Heart left ventricle (tissue), 13 donors: ENCODE data around the gene TIAM2.

Source experiments
- POLR2A ChIP-seq, 2 donors: fragments of 450-650 bp; IDR thresholded peaks; one replicate each; pipeline ENCODE4 v1.6.1; 2017; ENCODE audit warnings: antibody characterized with exemption in 2 of 2, mild to moderate bottlenecking in 2 of 2, moderate library complexity in 2 of 2
- TF ChIP-seq, protein P1 (sequence below), 12 donors: fragments of 200-600 bp; sonication (generic) in 4 of 12; IDR thresholded peaks; one replicate each; pipeline versions ENCODE4 v1.5.0 to v1.8.0; 2018 to 2022; ENCODE audit warnings: antibody characterized with exemption in 12 of 12, mild to moderate bottlenecking in 5 of 12
- donor health status: ischemic (EF 13 %, LVEDD 7.1; RV severe dilation, severe dysfunction).
- donor health status: DM: no; HTN: yes; CAD: no.
- donor health status: DM: no; HTN: no; CAD: no.
- donor health status: ischemic (EF 25% LVEDD 6.9; RV normal size, moderate dysfunction).
- donor health status: ischemic (EF 25% LVEDD 5.7; RV mildly dilated, moderate dysfunction).
- donor health status: ischemic (EF 35%, LVEDD 5.7; RV mildly dilated, moderate dysfunction).
- donor health status: nonischemic (EF 11% LVEDD 7.7; RV severe dilation, severe dysfunction).
- donor health status: DM: yes; HTN: yes; CAD: no.
- donor health status: PGD.
- donor health status: ischemic (EF 29% LVEDD 5.4; RV normal size, mild dysfunction).
- donor health status: nonischemic (EF 23%, LVEDD 6.1; RV moderate dilation, normal function).

DNA sequence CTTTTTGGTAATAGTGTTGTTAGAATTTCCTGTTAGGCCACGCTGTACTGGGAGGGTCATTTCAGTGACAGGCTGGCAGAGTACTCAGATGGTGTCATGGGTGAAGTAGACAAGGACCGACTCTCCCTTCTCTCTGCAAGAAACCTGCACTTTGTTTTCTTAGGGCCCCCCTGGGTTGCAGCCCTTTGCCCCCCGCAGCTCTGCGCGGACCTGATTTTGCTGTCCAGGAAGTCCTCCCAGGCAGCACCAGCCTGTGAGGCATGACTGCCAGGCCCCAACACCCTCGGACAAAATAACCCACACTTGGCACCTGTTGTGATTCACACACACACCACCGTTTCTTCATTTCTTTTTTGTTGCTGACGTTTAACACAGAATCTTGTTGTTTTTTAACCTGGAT is 246.9 kb downstream of the TIAM2 start:
- TF ChIP-seq, protein P1, sequence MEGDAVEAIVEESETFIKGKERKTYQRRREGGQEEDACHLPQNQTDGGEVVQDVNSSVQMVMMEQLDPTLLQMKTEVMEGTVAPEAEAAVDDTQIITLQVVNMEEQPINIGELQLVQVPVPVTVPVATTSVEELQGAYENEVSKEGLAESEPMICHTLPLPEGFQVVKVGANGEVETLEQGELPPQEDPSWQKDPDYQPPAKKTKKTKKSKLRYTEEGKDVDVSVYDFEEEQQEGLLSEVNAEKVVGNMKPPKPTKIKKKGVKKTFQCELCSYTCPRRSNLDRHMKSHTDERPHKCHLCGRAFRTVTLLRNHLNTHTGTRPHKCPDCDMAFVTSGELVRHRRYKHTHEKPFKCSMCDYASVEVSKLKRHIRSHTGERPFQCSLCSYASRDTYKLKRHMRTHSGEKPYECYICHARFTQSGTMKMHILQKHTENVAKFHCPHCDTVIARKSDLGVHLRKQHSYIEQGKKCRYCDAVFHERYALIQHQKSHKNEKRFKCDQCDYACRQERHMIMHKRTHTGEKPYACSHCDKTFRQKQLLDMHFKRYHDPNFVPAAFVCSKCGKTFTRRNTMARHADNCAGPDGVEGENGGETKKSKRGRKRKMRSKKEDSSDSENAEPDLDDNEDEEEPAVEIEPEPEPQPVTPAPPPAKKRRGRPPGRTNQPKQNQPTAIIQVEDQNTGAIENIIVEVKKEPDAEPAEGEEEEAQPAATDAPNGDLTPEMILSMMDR (IDR thresholded peaks at IDR 0.05): no peak
- TF ChIP-seq POLR2A (IDR thresholded peaks at IDR 0.05): no peak
